Left renal pelvis (tissue), 4 donors: ENCODE results near the gene EXO5. TPM values are rescaled to one million over a fixed set of nuclear protein-coding genes. Genes with fewer than 3 reads are reported as not detected.
"Not testable (repeated sequence)": the region's sequence is repeated elsewhere in the genome, so short reads cannot be mapped to it uniquely, and the experiment has no call there.

ENCODE experiments used
- DNase-seq, 4 donors: peaks; one replicate each; pipeline ENCODE4 v3.0.0-alpha.2; 2013; ENCODE audit warnings: low read depth in 4 of 4, low spot score in 3 of 4
- polyA plus RNA-seq, 4 donors: library from polyadenylated mRNA; unstranded; fragments of 120-200 nt; gene quantifications; one replicate each; pipeline ENCODE4 v1.2.1, GENCODE V29; 2013; ENCODE audit not compliant: insufficient read length in 4 of 4

Gene EXO5
- 10 to 100 TPM; 11.5 to 14.5 (median 12.8) TPM for polyA plus RNA-seq

DNA sequence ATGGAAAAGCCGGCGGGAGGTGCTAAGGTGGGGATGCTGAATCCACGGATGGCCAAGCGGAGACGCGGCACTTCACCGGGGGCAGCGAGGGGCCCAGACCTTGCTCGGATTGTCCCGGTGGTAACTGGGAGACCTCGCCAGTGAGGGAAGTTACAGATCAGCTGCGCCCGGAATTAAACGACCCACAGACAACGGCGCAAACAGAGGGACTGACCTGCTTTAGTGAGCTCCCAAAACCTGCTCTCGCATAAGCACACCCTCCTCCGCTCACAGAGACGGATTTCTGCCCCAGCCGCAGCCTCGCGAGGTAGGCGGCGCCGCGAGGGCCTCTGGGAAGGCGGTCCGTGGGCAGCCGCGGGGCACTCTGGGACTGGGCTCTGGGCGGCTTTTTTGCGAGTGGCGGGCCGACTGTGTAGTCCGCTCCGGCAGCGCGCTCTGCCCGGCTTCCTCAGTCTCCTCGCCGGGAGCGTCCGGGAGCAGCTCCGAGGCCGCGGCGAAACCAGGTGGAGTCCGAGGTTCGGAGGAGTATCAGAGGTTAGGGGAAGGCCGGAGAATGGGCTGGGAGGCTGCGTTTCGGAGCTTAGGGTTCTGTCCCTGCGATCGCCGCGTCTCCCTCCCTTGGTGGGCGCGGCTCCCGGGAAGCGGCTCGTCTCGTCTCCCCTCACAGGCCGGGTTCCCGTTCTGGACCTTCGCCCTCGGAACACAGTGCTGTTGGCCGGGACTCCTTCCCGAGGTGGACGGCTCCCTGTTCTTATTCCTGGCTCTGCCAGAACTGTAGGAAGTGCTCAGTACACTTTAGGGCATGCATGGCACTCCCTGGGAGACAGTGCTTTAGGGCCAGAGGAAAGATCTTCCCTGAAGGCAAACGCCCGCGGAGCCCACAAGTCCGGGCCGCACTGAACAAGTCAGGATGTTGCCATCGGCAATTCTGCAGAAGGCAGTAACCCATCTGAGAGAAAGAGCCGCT, at the start of gene EXO5:
Gene EXO5, plus strand, starts transcription at position 393 of the 967 bp plus-strand sequence. CDS start 5,778 bp downstream, outside the sequence.
- peak in 3 of 4 donors; percentile 48 to 54 (median 53) for DNase-seq

GRCh38 chr1:40462956-40463590, 45.5 kb upstream of the EXO5 start:
- no peak for DNase-seq

DNA sequence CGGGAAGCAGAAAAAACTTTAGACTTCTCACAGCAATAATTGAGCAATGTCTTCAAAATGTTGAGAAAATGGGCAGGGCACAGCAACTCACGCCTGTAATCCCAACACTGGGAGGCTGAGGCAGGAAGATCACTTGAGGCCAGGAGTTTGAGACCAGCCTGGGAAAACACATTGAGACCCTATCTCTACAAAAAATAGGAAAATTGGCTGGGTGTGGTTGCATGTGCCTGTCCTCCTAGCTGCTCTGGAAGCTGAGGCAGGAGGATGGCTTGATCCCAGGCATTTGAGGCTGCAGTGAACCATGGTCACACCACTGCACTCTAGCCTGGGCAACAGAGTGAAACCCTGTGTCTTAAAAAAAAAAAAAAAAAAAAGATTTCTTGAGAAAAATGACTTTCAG, 39.2 kb upstream of the EXO5 start:
- no peak for DNase-seq

GRCh38 chr1:40475268-40475667, 33.3 kb upstream of the EXO5 start:
- DNase-seq = no peak

- peak; percentile 35 to 56 (median 47) for DNase-seq
Measured at GRCh38 chr1:40476924-40477677, 31.5 kb upstream of the EXO5 start, which contains the start of gene ZFP69. Gene ZFP69 (plus strand): TSS chr1:40477290. CDS start chr1:40479362, 2,072 bp downstream.

DNA sequence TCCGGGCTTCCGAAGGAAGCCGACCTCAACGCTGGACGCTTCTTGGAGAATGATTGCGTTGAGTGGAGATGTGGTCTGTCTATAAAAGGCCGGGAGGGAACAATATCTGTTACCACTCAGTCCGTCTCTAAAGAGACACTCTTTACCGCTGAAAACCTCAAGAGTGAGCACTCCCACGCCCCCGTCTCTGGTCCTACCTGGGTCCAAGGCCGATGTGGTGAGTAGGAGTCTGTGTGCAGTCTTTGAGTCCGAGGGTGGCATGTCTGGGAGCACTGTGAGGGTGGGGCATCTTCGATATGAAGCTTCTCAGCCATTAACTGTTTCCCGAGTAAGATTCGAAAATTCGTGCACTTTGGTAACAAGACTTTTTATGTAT, 30.9 kb upstream of the EXO5 start:
- peak in 2 of 4 donors; percentile 8 to 16 for DNase-seq

GRCh38 chr1:40478276-40478675, 30.3 kb upstream of the EXO5 start:
- no peak for DNase-seq

GRCh38 chr1:40479156-40479555, 29.4 kb upstream of the EXO5 start:
- no peak for DNase-seq

DNA sequence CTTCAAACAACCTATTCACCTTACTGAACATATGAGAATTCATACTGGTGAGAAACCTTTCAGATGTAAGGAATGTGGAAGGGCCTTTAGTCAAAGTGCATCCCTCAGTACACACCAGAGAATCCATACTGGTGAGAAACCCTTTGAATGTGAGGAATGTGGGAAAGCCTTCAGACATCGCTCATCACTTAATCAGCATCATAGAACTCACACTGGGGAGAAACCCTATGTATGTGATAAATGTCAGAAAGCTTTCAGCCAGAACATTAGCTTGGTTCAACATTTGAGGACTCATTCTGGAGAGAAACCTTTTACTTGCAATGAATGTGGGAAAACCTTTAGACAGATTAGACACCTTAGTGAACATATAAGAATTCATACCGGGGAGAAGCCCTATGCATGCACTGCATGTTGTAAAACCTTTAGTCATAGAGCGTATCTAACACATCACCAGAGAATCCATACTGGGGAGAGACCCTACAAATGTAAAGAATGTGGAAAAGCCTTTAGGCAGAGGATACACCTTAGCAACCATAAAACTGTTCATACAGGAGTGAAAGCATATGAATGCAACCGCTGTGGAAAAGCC, 13.2 kb upstream of the EXO5 start:
- no peak for DNase-seq

- DNase-seq = not testable (repeated sequence)
Measured at GRCh38 chr1:40502651-40503050, 5.9 kb upstream of the EXO5 start.

DNA sequence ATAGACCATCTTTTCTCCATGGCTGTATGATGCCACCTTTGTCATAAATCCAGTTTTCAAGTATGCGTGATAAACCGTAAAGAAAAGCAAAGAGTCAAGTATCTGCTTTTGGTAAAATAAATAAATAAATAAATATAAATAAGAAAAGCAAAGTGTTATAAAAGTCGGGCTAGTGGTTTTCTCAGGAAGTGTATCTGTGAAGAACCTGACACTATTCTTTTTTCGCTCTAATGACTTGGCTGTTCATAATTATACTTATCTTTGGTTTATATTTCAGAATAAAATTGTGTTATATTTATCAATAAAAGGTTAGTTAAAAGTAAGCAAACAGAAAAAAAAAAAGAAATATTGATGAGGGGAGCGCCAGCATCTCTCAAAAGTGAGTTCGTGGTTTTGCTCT, 594 bp upstream of the EXO5 start:
- DNase-seq = no peak

GRCh38 chr1:40519517-40519916, 10.9 kb downstream of the EXO5 start:
- DNase-seq = no peak

DNA sequence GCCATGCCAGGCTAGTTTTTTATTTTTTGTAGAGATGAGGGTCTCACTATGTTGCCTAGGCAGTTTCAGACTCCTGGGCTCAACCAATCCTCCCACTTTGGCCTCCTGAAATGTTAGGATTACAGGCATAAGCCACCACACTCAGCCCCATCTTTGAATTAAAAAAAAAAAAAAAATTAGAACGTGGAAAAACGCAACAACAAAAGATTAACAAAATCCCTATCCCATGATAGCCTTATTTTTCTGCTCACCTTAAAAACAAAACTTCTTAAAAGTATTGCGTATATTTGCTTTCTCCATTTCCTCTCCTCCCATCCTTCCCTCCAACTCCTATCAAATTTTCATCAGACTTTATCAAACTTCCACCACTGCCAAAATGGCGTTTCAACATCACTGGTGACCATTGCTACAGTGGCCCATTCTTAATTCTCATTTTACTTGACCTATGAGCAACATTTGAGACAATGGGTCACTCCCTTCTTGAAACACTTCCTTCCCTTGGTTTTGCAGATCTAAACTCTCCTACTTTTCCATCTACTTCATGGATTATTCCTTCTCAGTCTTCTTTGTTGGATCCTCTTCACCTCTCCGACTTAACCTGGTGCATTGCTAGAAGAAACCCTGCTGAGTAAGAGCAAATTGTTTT, 22.3 kb downstream of the EXO5 start:
- DNase-seq = peak in 1 of 4 donors; percentile 26

DNA sequence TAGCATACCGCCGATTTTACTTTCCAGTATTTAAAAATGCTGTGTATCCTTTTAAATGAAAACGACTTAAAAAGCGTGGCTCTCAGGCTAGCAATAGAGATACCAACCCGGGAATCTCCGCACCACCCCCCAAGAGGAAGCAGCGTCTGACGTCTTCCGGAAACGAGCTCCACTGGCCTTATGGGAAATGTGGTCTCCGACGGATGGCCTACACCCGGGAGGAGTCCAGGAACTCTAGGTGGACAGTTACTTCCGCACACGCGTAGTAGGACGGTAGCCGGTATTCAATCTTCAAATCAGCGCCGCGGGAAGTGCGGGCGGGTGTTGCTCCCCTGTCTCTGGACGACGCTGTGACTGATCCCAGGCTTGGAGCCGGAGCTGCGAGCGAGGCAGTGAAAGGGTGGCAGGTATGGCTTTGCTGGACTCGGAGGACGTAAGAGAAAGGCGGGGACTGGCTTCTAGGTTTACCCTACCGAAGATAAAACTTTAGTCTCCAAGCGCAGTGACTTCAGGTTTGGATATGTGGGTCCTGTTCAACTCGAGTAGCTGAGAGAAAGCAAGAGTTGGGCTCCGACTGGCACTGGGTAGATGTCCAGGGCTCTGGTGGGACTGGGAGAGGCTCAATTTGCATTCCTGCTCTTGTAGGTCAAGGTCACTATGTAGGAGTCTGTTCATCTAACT, 23.0 kb downstream of the EXO5 start, which contains the start of gene ZNF684:
Gene ZNF684, plus strand, starts transcription at position 257 of the 681 bp plus-strand sequence. CDS start 1,530 bp downstream, outside the sequence.
- DNase-seq = peak; percentile 78 to 91 (median 85)

DNA sequence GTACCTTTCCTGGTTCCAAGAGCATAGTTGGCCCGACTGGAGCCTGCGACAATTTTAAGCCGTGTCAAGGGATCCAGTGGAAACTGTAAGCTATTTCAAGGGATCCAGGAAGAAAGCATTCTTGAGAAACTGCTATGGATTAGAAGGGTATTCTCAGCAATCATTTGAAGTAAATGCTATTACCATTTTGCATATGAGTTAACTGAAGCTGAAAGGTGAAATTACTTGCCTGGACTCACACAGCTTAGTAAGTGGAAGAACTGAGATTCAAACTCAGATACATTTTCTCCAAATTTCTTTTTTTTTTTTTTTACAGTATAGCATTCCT, 23.5 kb downstream of the EXO5 start:
- DNase-seq = no peak

DNA sequence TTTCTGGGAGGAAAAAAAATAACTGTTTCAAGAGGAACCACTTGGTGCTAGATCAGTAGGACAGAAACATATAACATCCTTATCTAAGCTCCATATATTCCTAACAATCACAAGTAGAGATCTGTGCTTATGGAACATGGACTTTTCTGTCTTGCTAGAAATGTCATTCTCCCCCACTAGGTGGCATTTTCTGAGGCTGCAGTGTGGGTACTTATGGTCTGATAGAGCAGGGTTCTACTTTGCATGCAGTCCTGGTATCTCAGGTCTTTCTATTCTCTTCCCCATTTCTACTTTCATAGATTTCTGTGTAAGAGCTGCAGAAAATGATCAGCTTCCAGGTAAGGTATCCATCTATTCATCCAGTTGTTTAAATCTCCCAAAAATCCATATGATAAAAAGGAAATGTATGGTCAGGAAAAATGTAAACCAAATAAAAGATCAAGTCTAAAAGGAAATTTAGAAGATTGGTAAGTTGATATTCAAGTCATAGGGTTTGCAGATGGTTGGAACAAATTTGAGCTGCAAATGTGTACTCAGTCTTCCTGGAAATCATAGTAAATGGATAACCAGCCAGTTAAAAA, 24.4 kb downstream of the EXO5 start:
- no peak for DNase-seq

- DNase-seq = no peak
Measured at GRCh38 chr1:40534589-40534988, 26.0 kb downstream of the EXO5 start.

DNA sequence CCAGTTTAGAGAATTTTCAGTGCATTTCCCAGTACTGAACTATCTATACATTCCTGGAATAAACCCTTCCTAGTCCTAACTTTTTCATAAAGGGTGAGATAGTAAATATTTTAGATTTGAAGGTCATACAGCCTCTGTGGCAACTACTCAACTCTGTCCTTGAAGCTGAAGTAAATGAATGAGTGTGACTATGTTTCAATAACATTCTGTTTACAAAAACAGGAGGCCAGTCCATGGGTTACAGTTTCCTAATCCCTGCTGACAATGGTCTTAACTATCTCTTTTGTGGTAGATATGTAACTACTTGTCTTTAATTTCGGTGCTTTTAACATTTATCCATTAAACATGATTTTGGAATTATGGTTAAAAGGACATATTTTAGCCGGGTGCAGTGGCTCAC, 27.2 kb downstream of the EXO5 start:
- DNase-seq = no peak

- no peak for DNase-seq
Measured at GRCh38 chr1:40539338-40539737, 30.8 kb downstream of the EXO5 start.
